ENCODE data around the gene MYG1. TPM values are rescaled to one million over a fixed set of nuclear protein-coding genes. Genes with fewer than 3 reads are reported as not detected.

MYG1 gene
- total and polyA plus RNA-seq, 2 of the 13 experiments (the other 11 are each of a cell fraction or from before 2014, with no cell fraction given): 38.6 to 58.0 TPM

- Histone ChIP-seq H3K79me2 (ENCODE audit: insufficient read depth, low read length) (no peaks in the 10 kb centered on the region), H3K27me3 (ENCODE audit: control insufficient read depth in 1 of 2, insufficient read depth in 2 of 2, low read length in 2 of 2) (peaks cover 14 to 76% of the 10 kb centered on the region in 2 experiments), H3K27ac (ENCODE audit: extremely low read length, insufficient read depth, low read length) (no peak overlapping the region), H3K4me3 (replicated peaks in 1 of 3; ENCODE audit: insufficient read depth in 1 of 3, low read depth in 2 of 3, low read length in 3 of 3) (no peak overlapping the region), H3K36me3 (replicated peaks in 1 of 2; ENCODE audit: control insufficient read depth in 1 of 2, insufficient read depth in 2 of 2, low read length in 2 of 2) (no peaks in the 10 kb centered on the region), H3K4me1 (ENCODE audit: insufficient read depth, low read length) (no peaks in the 10 kb centered on the region; the same call in 1 of the 2 replicates), H3K4me2 (ENCODE audit: low read depth, low read length) (no peak overlapping the region), H3K9ac (ENCODE audit: insufficient read depth, low read depth, low read length) (no peak overlapping the region), H2AFZ (ENCODE audit: low read length) (no peak overlapping the region), H3K9me3 (ENCODE audit: low read length) (no peaks in the 10 kb centered on the region), H4K20me1 (ENCODE audit: insufficient read depth, low read length) (no peaks in the 10 kb centered on the region)
- 40% methylated on average over 4 of the region's 4 CpGs for WGBS (ENCODE audit: low lambda C conversion rate)
- BruUV-seq (replicated peaks): no TSS peak
- ChIA-PET POLR2A (interaction anchor here (2.2 kb wide), 1 partner anchor 12 kb away, joined by 12 read pairs; the partner anchor contains the start of gene AAAS), CTCF (ENCODE audit: low intra/inter-chr PET ratio, low total read pairs) (no interaction called here)
- no peak for FAIRE-seq
- no peak for ATAC-seq
- no peak for DNase-seq (ENCODE audit: low spot score)
- TF ChIP-seq ZNF788 (CRISPR knock-in tag; IDR thresholded peaks at IDR 0.05; ENCODE audit: borderline replicate concordance) (no peak), RBAK (CRISPR knock-in tag; IDR thresholded peaks at IDR 0.05) (no peak), BHLHE40 (IDR thresholded peaks at IDR 0.05; ENCODE audit: low read length) (no peak), IRX3 (CRISPR knock-in tag; IDR thresholded peaks at IDR 0.05; ENCODE audit: borderline replicate concordance, low read depth) (no peak), SNAPC2 (CRISPR knock-in tag; IDR thresholded peaks at IDR 0.05) (no peak), EEA1 (CRISPR knock-in tag; IDR thresholded peaks at IDR 0.05; ENCODE audit: borderline replicate concordance) (no peak), ZNF574 (CRISPR knock-in tag; IDR thresholded peaks at IDR 0.05) (no peak)
- TF ChIP-seq, protein P1, sequence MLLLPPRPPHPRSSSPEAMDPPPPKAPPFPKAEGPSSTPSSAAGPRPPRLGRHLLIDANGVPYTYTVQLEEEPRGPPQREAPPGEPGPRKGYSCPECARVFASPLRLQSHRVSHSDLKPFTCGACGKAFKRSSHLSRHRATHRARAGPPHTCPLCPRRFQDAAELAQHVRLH (CRISPR knock-in tag; IDR thresholded peaks at IDR 0.05; ENCODE audit: borderline replicate concordance, low read depth): no peak
- in situ Hi-C loops (cut with HindIII; ENCODE audit: extremely low pct_ligation_motif_present, low pct_unique_long_range_greater_than_20kb): no loop called here
- intact Hi-C loops (cut with micrococcal nuclease; ENCODE audit: unreplicated experiment): no loop called here
Measured at GRCh38 chr12:53333289-53333688, 33.8 kb downstream of the MYG1 start.

Data from HepG2 (cell line).